Activated CD4-positive, alpha-beta memory T cell treated with anti-CD3 and anti-CD28 coated beads, Interleukin-2, amount 10 ng/mL, durations not matched to agents 7 days and 5 days (primary cell): Measurements from ENCODE around the gene KLHL7. TPM values are rescaled to one million over a fixed set of nuclear protein-coding genes. Genes with fewer than 3 reads are reported as not detected.

Source experiments
- CTCF ChIA-PET: fragments of 350-600 bp; sonication (Branson Sonifier 250); formaldehyde crosslinking; loops from one replicate; lab custom pipeline; 2021; ENCODE audit warnings: antibody characterized with exemption, inconsistent platforms; lab: Charles Lee
- POLR2A ChIA-PET: fragments of 350-600 bp; sonication (Branson Sonifier 250); formaldehyde crosslinking; loops from one replicate; lab custom pipeline; 2021; ENCODE audit warnings: antibody characterized with exemption; lab: Charles Lee
- DNase-seq: peaks from one replicate; pipeline ENCODE4 v3.0.0-alpha.2; 2020
- H3K27ac Mint-ChIP-seq: one replicate; pipeline ENCODE4 v1.8.0; 2021; ENCODE audit warnings: mild to moderate bottlenecking, mixed read lengths
- H3K27me3 Mint-ChIP-seq: one replicate; pipeline ENCODE4 v1.8.0; 2021; ENCODE audit warnings: mixed read lengths
- H3K36me3 Mint-ChIP-seq: one replicate; pipeline ENCODE4 v1.8.0; 2021; ENCODE audit warnings: low read depth, mixed read lengths
- H3K4me1 Mint-ChIP-seq: one replicate; pipeline ENCODE4 v1.8.0; 2021; ENCODE audit warnings: mixed read lengths
- H3K4me3 Mint-ChIP-seq: one replicate; pipeline ENCODE4 v1.8.0; 2021; ENCODE audit warnings: mild to moderate bottlenecking, mixed read lengths
- H3K9me3 Mint-ChIP-seq: one replicate; pipeline ENCODE4 v1.8.0; 2021; ENCODE audit warnings: mixed read lengths
- total RNA-seq, 2 experiments: library from RNA; stranded (reverse); gene quantifications; one replicate each; pipeline ENCODE4 v1.2.3, GENCODE V29; 2021

Gene KLHL7
- total RNA-seq, 2 experiments from 2014 or later = 19.9 to 20.5 TPM

GRCh38 chr7:23161482-23161881, 55.9 kb downstream of the KLHL7 start:
- Mint-ChIP-seq H3K27ac (no peak overlapping the region), H3K4me3 (no peak overlapping the region), H3K4me1 (no peaks in the 10 kb centered on the region), H3K9me3 (no peaks in the 10 kb centered on the region), H3K27me3 (no peaks in the 10 kb centered on the region), H3K36me3 (no peaks in the 10 kb centered on the region)
- ChIA-PET POLR2A (no interaction called here), CTCF (no interaction called here)
- DNase-seq = no peak

GRCh38 chr7:23164846-23165245, 59.3 kb downstream of the KLHL7 start:
- Mint-ChIP-seq H3K36me3 (no peaks in the 10 kb centered on the region), H3K27ac (no peak overlapping the region), H3K27me3 (no peaks in the 10 kb centered on the region), H3K4me1 (no peaks in the 10 kb centered on the region), H3K9me3 (no peaks in the 10 kb centered on the region), H3K4me3 (no peak overlapping the region)
- no peak for DNase-seq
- POLR2A ChIA-PET = no interaction called here
- CTCF ChIA-PET = interaction anchor here (1.1 kb wide), 1 partner anchor 11 kb away, joined by 3 read pairs; no protein-coding TSS in a partner anchor

DNA sequence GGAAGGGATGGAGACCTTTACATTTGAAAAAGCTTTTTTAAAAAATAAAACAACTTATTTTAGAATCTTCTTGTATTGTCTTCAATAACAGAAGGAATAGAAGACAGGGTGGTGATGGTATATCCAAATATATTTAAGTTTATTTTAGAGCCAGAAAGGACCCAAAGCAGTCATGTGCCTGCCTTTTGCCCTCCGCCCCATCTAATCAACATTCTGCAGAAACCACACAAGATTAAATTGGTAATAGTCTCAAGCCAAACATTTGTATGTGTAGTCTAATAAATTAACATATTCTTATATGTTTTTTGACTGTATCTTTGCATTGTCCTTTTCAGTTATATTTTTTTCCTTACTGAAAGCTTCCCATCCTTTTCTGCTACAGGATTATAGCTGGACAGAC, 59.7 kb downstream of the KLHL7 start:
- H3K9me3 Mint-ChIP-seq = no peaks in the 10 kb centered on the region
- ChIA-PET CTCF (interaction anchor here (1.1 kb wide), 1 partner anchor 11 kb away, joined by 3 read pairs; no protein-coding TSS in a partner anchor), POLR2A (no interaction called here)
- DNase-seq = no peak
- H3K27ac Mint-ChIP-seq = no peak overlapping the region
- H3K36me3 Mint-ChIP-seq = no peaks in the 10 kb centered on the region
- no peak overlapping the region for H3K4me3 Mint-ChIP-seq
- no peaks in the 10 kb centered on the region for H3K27me3 Mint-ChIP-seq
- H3K4me1 Mint-ChIP-seq = no peaks in the 10 kb centered on the region

- ChIA-PET POLR2A (no interaction called here), CTCF (no interaction called here)
- no peak overlapping the region for H3K4me3 Mint-ChIP-seq
- DNase-seq = no peak
- no peak overlapping the region for H3K27ac Mint-ChIP-seq
- H3K36me3 Mint-ChIP-seq = no peaks in the 10 kb centered on the region
- no peaks in the 10 kb centered on the region for H3K9me3 Mint-ChIP-seq
- no peaks in the 10 kb centered on the region for H3K4me1 Mint-ChIP-seq
- H3K27me3 Mint-ChIP-seq = no peaks in the 10 kb centered on the region
Observed at GRCh38 chr7:23167691-23168090, 62.1 kb downstream of the KLHL7 start.

- ChIA-PET POLR2A (no interaction called here), CTCF (interaction anchor here (1.1 kb wide), 1 partner anchor 16 kb away, joined by 3 read pairs; no protein-coding TSS in a partner anchor)
- no peak overlapping the region for H3K27ac Mint-ChIP-seq
- H3K36me3 Mint-ChIP-seq = no peaks in the 10 kb centered on the region
- H3K4me3 Mint-ChIP-seq = no peak overlapping the region
- H3K9me3 Mint-ChIP-seq = no peaks in the 10 kb centered on the region
- no peaks in the 10 kb centered on the region for H3K27me3 Mint-ChIP-seq
- DNase-seq = no peak
- no peaks in the 10 kb centered on the region for H3K4me1 Mint-ChIP-seq
Observed at GRCh38 chr7:23168111-23168885, 62.7 kb downstream of the KLHL7 start.

- ChIA-PET POLR2A (no interaction called here), CTCF (interaction anchor here (0.7 kb wide), 1 partner anchor 185 kb away, joined by 3 read pairs; no protein-coding TSS in a partner anchor)
- no peak overlapping the region for H3K27ac Mint-ChIP-seq
- peaks cover 3% of the 10 kb centered on the region for H3K27me3 Mint-ChIP-seq
- peaks cover 7% of the 10 kb centered on the region for H3K4me1 Mint-ChIP-seq
- H3K36me3 Mint-ChIP-seq = no peaks in the 10 kb centered on the region
- H3K4me3 Mint-ChIP-seq = no peak overlapping the region
- no peaks in the 10 kb centered on the region for H3K9me3 Mint-ChIP-seq
- no peak for DNase-seq
Observed at GRCh38 chr7:23175938-23176337, 70.4 kb downstream of the KLHL7 start.

GRCh38 chr7:23181684-23182553, 76.3 kb downstream of the KLHL7 start, which contains the start of gene NUP42:
Gene NUP42 (plus strand): TSS chr7:23182048. CDS start chr7:23182086, 38 bp downstream.
- Mint-ChIP-seq H3K4me1 (peaks cover 41% of the 10 kb centered on the region), H3K9me3 (no peaks in the 10 kb centered on the region), H3K4me3 (peak within 1 kb of the TSS; percentile 90), H3K36me3 (peaks cover 15% of the 10 kb centered on the region), H3K27ac (peak within 1 kb of the TSS; percentile 97), H3K27me3 (peaks cover 3% of the 10 kb centered on the region)
- peak; percentile 98 for DNase-seq
- ChIA-PET CTCF (interaction anchor here (0.6 to 2.2 kb wide), 8 partner anchors 9 to 1396 kb away, joined by 3 to 9 read pairs (median 3); no protein-coding TSS in a partner anchor), POLR2A (interaction anchor here (0.6 to 4.0 kb wide), 15 partner anchors 8 to 1236 kb away, joined by 3 to 34 read pairs (median 4); partner anchors contain the start of genes CDCA7L, KLHL7 and MALSU1)

DNA sequence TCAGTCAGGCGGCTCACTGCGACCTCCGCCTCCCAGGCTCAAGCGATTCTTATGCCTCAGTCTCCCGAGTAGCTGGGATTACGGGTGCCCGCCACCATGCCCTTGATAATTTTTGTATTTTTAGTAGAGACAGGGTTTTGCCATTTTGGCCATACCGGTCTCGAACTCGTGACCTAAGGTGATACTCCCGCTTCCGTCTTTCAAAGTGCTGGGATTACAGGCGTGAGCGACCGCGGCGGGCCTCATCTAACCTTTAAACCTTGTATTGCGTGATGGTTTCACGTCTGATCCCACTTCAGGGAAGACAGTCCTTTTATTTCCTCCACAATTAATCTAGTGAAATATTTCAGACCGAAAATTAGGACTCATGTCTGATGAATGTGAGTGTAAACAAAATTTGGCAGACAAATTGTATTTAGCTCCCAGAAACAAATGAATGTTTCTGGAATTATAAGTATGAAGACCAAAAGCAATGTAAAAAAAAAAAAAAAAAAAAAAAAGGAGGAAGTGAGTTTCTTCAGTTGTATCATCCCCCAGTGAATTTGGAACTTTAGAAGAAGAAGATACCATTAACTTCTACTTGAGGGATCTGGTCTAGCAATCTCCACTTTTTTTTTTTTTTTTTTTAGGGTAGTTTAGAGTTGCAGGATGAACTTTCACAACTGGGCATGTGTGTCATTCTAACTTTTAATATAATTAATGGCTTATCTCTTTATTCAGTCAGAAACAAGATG, 77.9 kb downstream of the KLHL7 start:
- H3K27ac Mint-ChIP-seq = peak overlapping the region; percentile 68
- no peak for DNase-seq
- H3K9me3 Mint-ChIP-seq = no peaks in the 10 kb centered on the region
- H3K36me3 Mint-ChIP-seq = peaks cover 21% of the 10 kb centered on the region
- H3K27me3 Mint-ChIP-seq = peaks cover 3% of the 10 kb centered on the region
- POLR2A ChIA-PET = interaction anchor here (1.3 to 4.0 kb wide), 5 partner anchors 8 to 77 kb away, joined by 4 to 34 read pairs (median 5); partner anchors contain the start of gene KLHL7
- CTCF ChIA-PET = interaction anchor here (1.2 to 1.6 kb wide), 5 partner anchors 14 to 97 kb away, joined by 3 to 7 read pairs (median 3); no protein-coding TSS in a partner anchor
- peaks cover 43% of the 10 kb centered on the region for H3K4me1 Mint-ChIP-seq
- H3K4me3 Mint-ChIP-seq = peak overlapping the region; percentile 90

- H3K4me1 Mint-ChIP-seq = peaks cover 43% of the 10 kb centered on the region
- POLR2A ChIA-PET = interaction anchor here (1.7 kb wide), 1 partner anchor 78 kb away, joined by 12 read pairs; the partner anchor contains the start of gene KLHL7
- no peak for DNase-seq
Observed at GRCh38 chr7:23184291-23184690, 78.7 kb downstream of the KLHL7 start.

DNA sequence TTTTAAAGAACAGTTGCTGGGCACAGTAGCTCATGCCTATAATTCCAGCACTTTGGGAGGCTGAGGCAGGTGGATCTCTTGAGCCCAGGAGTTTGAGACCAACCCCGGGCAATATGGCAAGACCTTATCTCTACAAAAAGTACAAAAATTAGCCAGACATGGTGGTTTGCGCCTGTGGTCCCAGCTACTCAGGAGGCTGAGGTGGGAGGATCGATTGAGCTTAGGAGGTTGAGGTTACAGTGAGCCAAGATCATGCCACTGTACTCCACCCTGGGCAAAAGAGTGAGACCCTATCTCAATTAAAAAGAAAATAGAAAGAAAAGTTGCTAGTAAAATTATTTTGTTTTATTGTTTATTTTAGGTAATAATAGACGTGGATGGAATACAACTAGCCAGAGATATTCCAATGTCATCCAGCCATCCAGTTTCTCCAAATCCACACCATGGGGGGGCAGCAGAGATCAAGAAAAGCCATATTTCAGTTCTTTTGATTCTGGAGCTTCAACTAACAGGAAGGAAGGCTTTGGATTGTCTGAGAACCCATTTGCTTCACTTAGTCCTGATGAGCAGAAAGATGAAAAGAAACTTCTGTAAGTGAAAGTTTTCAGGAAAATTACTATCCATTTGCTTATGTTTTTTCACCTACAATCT, 79.2 kb downstream of the KLHL7 start:
- CTCF ChIA-PET = interaction anchor here (0.6 to 1.6 kb wide), 5 partner anchors 14 to 78 kb away, joined by 3 to 7 read pairs (median 3); no protein-coding TSS in a partner anchor
- no peaks in the 10 kb centered on the region for H3K9me3 Mint-ChIP-seq

More at GRCh38 chr7:23184291-23184690, 78.7 kb downstream of the KLHL7 start:
- Mint-ChIP-seq H3K27ac (peak overlapping the region; percentile 9), H3K9me3 (no peaks in the 10 kb centered on the region), H3K4me3 (peak overlapping the region; percentile 25), H3K36me3 (peaks cover 24% of the 10 kb centered on the region), H3K27me3 (no peaks in the 10 kb centered on the region)
- CTCF ChIA-PET = interaction anchor here (1.2 to 1.6 kb wide), 3 partner anchors 15 to 78 kb away, joined by 3 to 7 read pairs (median 3); no protein-coding TSS in a partner anchor

DNA sequence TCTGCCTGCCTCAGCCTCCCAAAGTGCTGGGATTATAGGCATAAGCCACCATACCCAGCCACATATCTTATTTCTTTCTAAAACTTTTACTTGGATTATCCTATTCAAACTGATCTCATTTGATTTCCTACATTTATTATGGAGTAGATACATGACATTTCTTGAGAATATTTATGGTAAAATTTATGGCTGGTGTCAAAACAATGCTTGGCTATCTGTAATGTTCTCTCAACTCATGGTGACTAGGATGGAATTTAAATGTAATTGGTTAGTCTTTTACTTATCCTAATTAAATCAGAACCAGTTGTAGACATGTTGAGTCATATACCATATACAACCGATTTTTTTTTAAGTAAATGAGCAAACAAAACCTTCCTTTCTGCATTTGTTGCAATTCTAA, 80.4 kb downstream of the KLHL7 start:
- Mint-ChIP-seq H3K4me3 (no peak overlapping the region), H3K27me3 (no peaks in the 10 kb centered on the region), H3K27ac (no peak overlapping the region), H3K9me3 (no peaks in the 10 kb centered on the region), H3K4me1 (peaks cover 38% of the 10 kb centered on the region), H3K36me3 (peaks cover 30% of the 10 kb centered on the region)
- CTCF ChIA-PET = no interaction called here
- no peak for DNase-seq
- POLR2A ChIA-PET = no interaction called here

More for the DNA sequence above, 79.2 kb downstream of the KLHL7 start:
- POLR2A ChIA-PET = interaction anchor here (1.7 kb wide), 1 partner anchor 79 kb away, joined by 12 read pairs; the partner anchor contains the start of gene KLHL7
- no peak for DNase-seq
- Mint-ChIP-seq H3K27ac (no peak overlapping the region), H3K4me3 (no peak overlapping the region), H3K27me3 (no peaks in the 10 kb centered on the region), H3K36me3 (peaks cover 26% of the 10 kb centered on the region), H3K4me1 (peaks cover 43% of the 10 kb centered on the region)
